Gastroesophageal sphincter (tissue), 4 donors: ENCODE data around the gene VEPH1. TPM values are rescaled to one million over a fixed set of nuclear protein-coding genes. Genes with fewer than 3 reads are reported as not detected.

Experiments used
- ATAC-seq: fragments of 150-250 bp; one replicate; pipeline ENCODE4 v1.9.1; 2016; ENCODE audit warnings: mild to moderate bottlenecking, moderate library complexity
- H3K27ac ChIP-seq, 4 donors: fragments of 200-600 bp; sonication (generic) in 3 of 4; 1 replicate in 3 of 4; 2 replicates in 1 of 4; pipeline ENCODE4 v1.5.1; 2016 to 2019
- H3K27me3 ChIP-seq: fragments of 200-600 bp; sonication (generic); one replicate; pipeline ENCODE4 v1.5.1; 2019
- H3K36me3 ChIP-seq, 2 donors: fragments of 200-600 bp; sonication (generic); one replicate each; pipeline ENCODE4 v1.5.1; 2019; ENCODE audit warnings: control low read depth in 1 of 2
- H3K4me1 ChIP-seq, 3 donors: fragments of 200-600 bp; sonication (generic); 1 replicate in 2 of 3; 2 replicates in 1 of 3; pipeline ENCODE4 v1.5.1; 2016 to 2019; ENCODE audit warnings: control low read depth in 2 of 3
- H3K4me3 ChIP-seq, 2 donors: fragments of 200-600 bp; sonication (generic); one replicate each; pipeline ENCODE4 v1.5.1; 2019; ENCODE audit warnings: mild to moderate bottlenecking in 1 of 2, moderate library complexity in 1 of 2
- H3K9me3 ChIP-seq, 3 donors: fragments of 200-600 bp; sonication (generic); one replicate each; pipeline ENCODE4 v1.5.1; 2017 to 2019; ENCODE audit warnings: control low read depth in 2 of 3
- EP300 ChIP-seq: sonication (generic); formaldehyde crosslinking; IDR thresholded peaks from one replicate; pipeline ENCODE4 v1.6.1; 2017; ENCODE audit warnings: antibody characterized with exemption, mild to moderate bottlenecking
- POLR2A ChIP-seq, 2 donors: fragments of 450-650 bp; IDR thresholded peaks; one replicate each; pipeline ENCODE4 v1.6.1; 2017; ENCODE audit warnings: antibody characterized with exemption in 2 of 2, mild to moderate bottlenecking in 2 of 2, moderate library complexity in 1 of 2
- POLR2AphosphoS5 ChIP-seq: sonication (generic); formaldehyde crosslinking; IDR thresholded peaks from one replicate; pipeline ENCODE4 v1.6.1; 2017; ENCODE audit warnings: antibody characterized with exemption
- WGBS, 2 donors: methylation state at CpG; one replicate each; pipeline ENCODE4 v1.1.5; 2018; ENCODE audit warnings: low coverage in 1 of 2; 5-methylcytosine and 5-hydroxymethylcytosine counted together
- total RNA-seq, 4 donors: library from RNA; depleted of rRNA; stranded (reverse); fragments of >200 nt; gene quantifications; one replicate each; pipeline ENCODE4 v1.1.0, GENCODE V29; 2016
- TF ChIP-seq, protein P1 (sequence below), 4 experiments: fragments of 200-600 bp in 2 of 4; fragments of 450-650 bp in 2 of 4; sonication (generic) in 1 of 4; IDR thresholded peaks; one replicate each; pipeline ENCODE4 v1.5.1; 2017 to 2019; ENCODE audit warnings: antibody characterized with exemption in 4 of 4, mild to moderate bottlenecking in 2 of 4, moderate library complexity in 2 of 4

The VEPH1 gene
- total RNA-seq, 4 donors from 2014 or later = 0.62 to 2.3 (median 1.7) TPM

DNA sequence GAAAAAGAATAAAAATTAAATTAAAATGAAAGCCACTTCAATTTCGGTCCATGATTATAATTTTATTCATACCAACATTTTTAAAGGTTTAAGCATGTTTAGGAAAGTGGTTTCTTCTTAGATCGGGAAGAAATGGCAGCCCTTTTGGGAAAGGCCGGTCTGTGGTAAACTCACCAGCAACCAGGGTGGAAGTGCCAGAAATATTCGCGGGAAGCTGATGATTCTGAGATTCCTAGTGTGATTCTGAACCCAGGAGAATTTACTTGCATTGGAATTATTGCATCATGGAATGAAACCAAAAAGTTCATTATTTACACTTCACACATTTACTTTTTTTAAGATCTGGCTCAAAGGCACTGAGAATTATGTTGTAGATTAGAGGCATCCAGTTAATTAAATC, 246.1 kb downstream of the VEPH1 start:
- no peaks in the 10 kb centered on the region for H3K36me3 ChIP-seq
- no peak for TF ChIP-seq POLR2A (IDR thresholded peaks at IDR 0.05)
- TF ChIP-seq POLR2AphosphoS5 = no peak
- TF ChIP-seq, protein P1, sequence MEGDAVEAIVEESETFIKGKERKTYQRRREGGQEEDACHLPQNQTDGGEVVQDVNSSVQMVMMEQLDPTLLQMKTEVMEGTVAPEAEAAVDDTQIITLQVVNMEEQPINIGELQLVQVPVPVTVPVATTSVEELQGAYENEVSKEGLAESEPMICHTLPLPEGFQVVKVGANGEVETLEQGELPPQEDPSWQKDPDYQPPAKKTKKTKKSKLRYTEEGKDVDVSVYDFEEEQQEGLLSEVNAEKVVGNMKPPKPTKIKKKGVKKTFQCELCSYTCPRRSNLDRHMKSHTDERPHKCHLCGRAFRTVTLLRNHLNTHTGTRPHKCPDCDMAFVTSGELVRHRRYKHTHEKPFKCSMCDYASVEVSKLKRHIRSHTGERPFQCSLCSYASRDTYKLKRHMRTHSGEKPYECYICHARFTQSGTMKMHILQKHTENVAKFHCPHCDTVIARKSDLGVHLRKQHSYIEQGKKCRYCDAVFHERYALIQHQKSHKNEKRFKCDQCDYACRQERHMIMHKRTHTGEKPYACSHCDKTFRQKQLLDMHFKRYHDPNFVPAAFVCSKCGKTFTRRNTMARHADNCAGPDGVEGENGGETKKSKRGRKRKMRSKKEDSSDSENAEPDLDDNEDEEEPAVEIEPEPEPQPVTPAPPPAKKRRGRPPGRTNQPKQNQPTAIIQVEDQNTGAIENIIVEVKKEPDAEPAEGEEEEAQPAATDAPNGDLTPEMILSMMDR (IDR thresholded peaks at IDR 0.05) = no peak
- no peak for TF ChIP-seq EP300
- H3K4me1 ChIP-seq = peaks cover 0 to 5% (median 0%) of the 10 kb centered on the region in 3 donors
- no peak overlapping the region for H3K27ac ChIP-seq
- ATAC-seq = no peak
- H3K9me3 ChIP-seq = no peaks in the 10 kb centered on the region
- no peaks in the 10 kb centered on the region for H3K27me3 ChIP-seq
- 70 to 83% methylated on average over 5 of the region's 5 CpGs for WGBS, 2 donors
- no peak overlapping the region for H3K4me3 ChIP-seq

DNA sequence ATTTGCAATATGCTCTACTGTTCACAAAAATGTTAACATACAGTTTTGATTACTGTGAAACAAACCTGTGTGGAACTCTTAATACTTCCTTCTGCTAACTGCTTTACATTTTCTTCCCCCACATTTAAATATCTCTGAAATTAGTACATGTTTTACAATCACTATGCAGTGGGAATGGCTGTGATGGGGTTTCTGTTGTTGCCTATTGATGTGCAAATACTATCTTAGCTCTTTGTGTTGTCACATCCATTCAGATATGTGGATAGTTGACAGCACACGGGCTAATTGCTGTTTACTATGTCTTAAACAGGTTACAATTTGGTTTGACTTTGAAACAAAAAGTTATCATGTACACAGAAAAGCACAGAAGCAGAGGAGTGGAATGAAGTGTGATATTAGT, 247.4 kb downstream of the VEPH1 start:
- 38 to 46% methylated on average over 1 of the region's 1 CpG for WGBS, 2 donors
- TF ChIP-seq, protein P1 (IDR thresholded peaks at IDR 0.05) = no peak
- TF ChIP-seq POLR2AphosphoS5 = no peak
- no peak for TF ChIP-seq POLR2A (IDR thresholded peaks at IDR 0.05)
- no peak for TF ChIP-seq EP300
- Histone ChIP-seq H3K4me3 (no peak overlapping the region), H3K36me3 (no peaks in the 10 kb centered on the region), H3K9me3 (no peaks in the 10 kb centered on the region), H3K27me3 (no peaks in the 10 kb centered on the region), H3K27ac (no peak overlapping the region), H3K4me1 (peaks cover 0 to 7% (median 4%) of the 10 kb centered on the region in 3 donors)
- ATAC-seq = no peak

DNA sequence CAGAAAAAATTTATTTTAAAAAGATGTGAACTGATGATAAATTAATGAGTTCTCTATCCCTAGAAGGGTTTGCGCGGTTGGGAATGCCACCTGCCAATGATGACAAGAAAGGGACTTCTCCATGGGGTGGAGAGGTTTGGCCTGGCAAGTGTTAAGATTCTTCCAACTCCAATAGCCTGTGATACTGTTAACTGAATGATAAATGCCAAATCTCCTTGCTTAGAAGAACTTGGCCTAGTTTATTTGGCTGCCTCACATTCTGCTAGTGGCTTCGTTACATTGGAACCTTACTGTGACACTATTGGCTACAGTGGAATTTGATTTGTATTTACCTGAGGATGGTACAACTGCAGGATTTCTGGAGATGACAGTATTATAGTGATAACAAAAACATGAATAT, 251.5 kb downstream of the VEPH1 start:
- no peaks in the 10 kb centered on the region for H3K27me3 ChIP-seq
- H3K4me1 ChIP-seq = peaks cover 4 to 33% (median 17%) of the 10 kb centered on the region in 3 donors
- no peaks in the 10 kb centered on the region for H3K36me3 ChIP-seq
- no peak overlapping the region for H3K4me3 ChIP-seq
- H3K27ac ChIP-seq = no peak overlapping the region
- 68 to 78% methylated on average over 3 of the region's 3 CpGs for WGBS, 2 donors
- no peak for ATAC-seq
- no peaks in the 10 kb centered on the region for H3K9me3 ChIP-seq
- TF ChIP-seq POLR2AphosphoS5 (no peak), POLR2A (IDR thresholded peaks at IDR 0.05) (no peak), EP300 (no peak)
- TF ChIP-seq, protein P1 (IDR thresholded peaks at IDR 0.05) = no peak

DNA sequence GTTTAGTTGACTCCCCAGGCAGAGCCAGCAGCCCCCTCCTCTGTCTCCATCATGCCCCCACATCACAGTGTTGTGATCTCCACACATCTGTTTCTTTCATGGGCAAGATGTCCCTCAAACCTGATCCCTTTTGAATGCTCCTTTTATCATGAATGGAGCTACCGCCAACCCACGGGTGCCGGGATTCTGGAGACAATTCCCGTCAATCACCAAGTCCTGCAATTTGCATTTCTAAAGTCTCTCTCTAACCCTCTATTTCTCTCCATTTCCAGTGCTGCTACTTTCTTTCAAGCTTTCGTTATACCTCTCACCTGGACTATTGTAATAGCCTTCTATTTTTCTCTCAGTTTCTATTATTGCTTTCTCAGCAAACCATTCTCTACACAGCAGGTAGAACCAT, 253.6 kb downstream of the VEPH1 start:
- 90 to 100% methylated on average over 5 of the region's 5 CpGs for WGBS, 2 donors
- Histone ChIP-seq H3K27me3 (no peaks in the 10 kb centered on the region), H3K4me1 (peaks cover 4 to 38% (median 17%) of the 10 kb centered on the region in 3 donors), H3K9me3 (no peaks in the 10 kb centered on the region), H3K27ac (no peak overlapping the region), H3K4me3 (no peak overlapping the region), H3K36me3 (no peaks in the 10 kb centered on the region)
- no peak for TF ChIP-seq POLR2A (IDR thresholded peaks at IDR 0.05)
- no peak for TF ChIP-seq EP300
- TF ChIP-seq, protein P1 (IDR thresholded peaks at IDR 0.05) = no peak
- no peak for TF ChIP-seq POLR2AphosphoS5
- ATAC-seq = no peak

DNA sequence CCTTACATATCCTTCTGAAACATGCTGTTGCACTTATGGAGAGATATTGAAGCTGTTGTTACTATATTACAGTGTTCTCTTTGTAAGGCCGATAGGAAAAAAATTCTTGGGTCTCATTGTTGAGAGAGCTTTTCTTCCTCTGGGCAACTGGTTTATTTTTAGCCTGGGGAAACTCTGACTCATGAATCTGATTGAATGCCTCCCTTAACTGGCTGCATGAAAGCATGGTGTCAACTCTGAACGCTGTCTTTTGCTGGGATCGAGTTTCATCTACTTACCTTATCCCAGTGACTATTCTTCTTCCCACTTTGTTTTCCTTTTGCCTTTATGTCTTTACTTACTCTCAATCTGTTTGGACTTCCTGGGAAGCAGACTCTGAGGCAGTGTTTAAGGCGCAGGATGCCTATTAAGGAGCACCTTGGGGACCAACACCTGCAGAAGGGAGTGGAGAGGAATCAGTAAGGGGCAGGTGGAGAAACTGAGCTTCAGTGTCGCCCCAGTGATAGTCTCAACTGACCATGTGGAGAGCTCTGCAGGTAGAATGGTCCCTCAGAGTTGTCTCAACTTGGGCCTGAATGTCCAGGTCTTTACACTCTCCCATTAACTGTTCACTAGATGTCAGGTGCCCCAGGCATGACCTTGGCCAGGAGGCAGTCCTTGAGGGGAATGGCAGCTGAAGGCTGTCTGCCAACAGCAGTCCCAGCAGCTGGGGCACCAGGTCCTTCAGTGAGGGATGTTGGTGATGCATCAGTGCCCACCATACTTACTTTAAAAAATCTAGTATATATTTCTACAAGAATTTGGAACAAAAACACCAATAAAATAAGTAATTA, 254.4 kb downstream of the VEPH1 start:
- ATAC-seq = peak; percentile 60
- Histone ChIP-seq H3K4me1 (peaks cover 4 to 38% (median 17%) of the 10 kb centered on the region in 3 donors), H3K36me3 (no peaks in the 10 kb centered on the region), H3K9me3 (no peaks in the 10 kb centered on the region), H3K27ac (peak overlapping the region; percentile 57 to 73 (median 65)), H3K4me3 (no peak overlapping the region), H3K27me3 (no peaks in the 10 kb centered on the region)
- WGBS, 2 donors = 40 to 43% methylated on average over 5 of the region's 5 CpGs
- TF ChIP-seq, protein P1 (IDR thresholded peaks at IDR 0.05) = no peak
- TF ChIP-seq POLR2A (IDR thresholded peaks at IDR 0.05) = no peak
- TF ChIP-seq EP300 = no peak
- TF ChIP-seq POLR2AphosphoS5 = peak; percentile 58
